SK-N-SH (cell line): ENCODE data around the gene REX1BD. TPM values are rescaled to one million over a fixed set of nuclear protein-coding genes. Genes with fewer than 3 reads are reported as not detected.

Experiments used
- CTCF ChIA-PET: fragments of 300-600, 350-600 bp; formaldehyde crosslinking; extraction: SDS; loops from one replicate; lab custom pipeline; 2021; lab: Yijun Ruan, JAX
- POLR2A ChIA-PET: fragments of 350-600 bp; sonication (Branson Sonifier 250); formaldehyde crosslinking; extraction: SDS; loops from one replicate; lab custom pipeline; 2020; ENCODE audit warnings: antibody characterized with exemption, inconsistent platforms; lab: Yijun Ruan, JAX
- DNase-seq: peaks from one replicate; pipeline ENCODE4 v3.0.0; 2012
- H2AFZ ChIP-seq: fragments of 200-600 bp; sonication (generic); 2 replicates; pipeline ENCODE4 v1.8.1; 2016; ENCODE audit warnings: antibody characterized with exemption, mild to moderate bottlenecking, low read depth
- H3F3A ChIP-seq: fragments of 200-600 bp; sonication (generic); replicated peaks from 2 replicates; pipeline ENCODE3; 2016; ENCODE audit warnings: antibody characterized with exemption, mild to moderate bottlenecking; ENCODE audit not compliant: insufficient read depth
- H3K27ac ChIP-seq, 2 experiments: fragments of 200-500 bp in 1 of 2; fragments of 200-600 bp in 1 of 2; sonication (Bioruptor generic) in 1 of 2; sonication (generic), shearing (Covaris generic) in 1 of 2; 2 replicates each; pipeline versions ENCODE4 v1.5.1 to v1.6.1; 2014 to 2016; ENCODE audit warnings: low read depth in 2 of 2, inconsistent platforms in 1 of 2, low read length in 1 of 2, mild to moderate bottlenecking in 1 of 2, mixed read lengths in 1 of 2
- H3K27me3 ChIP-seq: fragments of 200-600 bp; sonication (generic), shearing (Covaris generic); 2 replicates; pipeline ENCODE4 v1.6.1; 2016; ENCODE audit warnings: mixed run types; ENCODE audit not compliant: insufficient read depth
- H3K36me3 ChIP-seq, 2 experiments: fragments of 200-500 bp in 1 of 2; fragments of 200-600 bp in 1 of 2; sonication (Bioruptor generic) in 1 of 2; sonication (generic) in 1 of 2; replicated peaks in 1 of 2; 2 replicates each; pipeline versions ENCODE3 to v1.5.1; 2014 to 2016; ENCODE audit warnings: low read length in 1 of 2, mild to moderate bottlenecking in 1 of 2; ENCODE audit not compliant: insufficient read depth in 2 of 2, control insufficient read depth in 1 of 2
- H3K4me1 ChIP-seq, 2 experiments: fragments of 200-500 bp in 1 of 2; fragments of 200-600 bp in 1 of 2; sonication (Bioruptor generic) in 1 of 2; sonication (generic), shearing (Covaris generic) in 1 of 2; 2 replicates each; pipeline versions ENCODE4 v1.5.1 to v1.6.1; 2014 to 2016; ENCODE audit warnings: low read depth in 1 of 2, low read length in 1 of 2, mixed run types in 1 of 2; ENCODE audit not compliant: insufficient read depth in 2 of 2, control insufficient read depth in 1 of 2
- H3K4me2 ChIP-seq: fragments of 200-600 bp; sonication (generic), shearing (Covaris generic); 2 replicates; pipeline ENCODE4 v1.6.1; 2017; ENCODE audit warnings: mixed run types
- H3K4me3 ChIP-seq, 2 experiments: fragments of 200-500 bp in 1 of 2; fragments of 200-600 bp in 1 of 2; sonication (Bioruptor generic) in 1 of 2; sonication (generic), shearing (Covaris generic) in 1 of 2; 2 replicates each; pipeline versions ENCODE4 v1.5.1 to v1.8.1; 2014 to 2016; ENCODE audit warnings: low read depth in 2 of 2, inconsistent platforms in 1 of 2, low read length in 1 of 2, mild to moderate bottlenecking in 1 of 2, mixed read lengths in 1 of 2, moderate library complexity in 1 of 2
- H3K79me2 ChIP-seq: fragments of 200-600 bp; sonication (generic); 2 replicates; pipeline ENCODE4 v1.8.1; 2017; ENCODE audit warnings: mild to moderate bottlenecking; ENCODE audit not compliant: insufficient read depth
- H3K9ac ChIP-seq: fragments of 200-600 bp; sonication (generic); 2 replicates; pipeline ENCODE4 v1.6.1; 2017; ENCODE audit warnings: mixed run types
- H3K9me2 ChIP-seq: fragments of 200-600 bp; sonication (generic); 2 replicates; pipeline ENCODE4 v1.6.1; 2017; ENCODE audit warnings: mixed run types
- H3K9me3 ChIP-seq: fragments of 200-600 bp; sonication (generic); 2 replicates; pipeline ENCODE4 v1.6.1; 2017; ENCODE audit warnings: mixed run types, mild to moderate bottlenecking, moderate library complexity
- H4K20me1 ChIP-seq: fragments of 200-600 bp; sonication (generic); 2 replicates; pipeline ENCODE4 v1.6.1; 2017; ENCODE audit warnings: mild to moderate bottlenecking, mixed run types; ENCODE audit not compliant: insufficient read depth
- CTCF ChIP-seq: fragments of 200-600 bp; sonication (generic); IDR thresholded peaks from 2 replicates; pipeline ENCODE4 v1.6.1; 2017; ENCODE audit warnings: antibody characterized with exemption, mild to moderate bottlenecking, moderate library complexity
- ELF1 ChIP-seq: IDR thresholded peaks from 2 replicates; pipeline ENCODE4 v1.4.0; 2012
- EP300 ChIP-seq, 2 experiments: IDR thresholded peaks; 2 replicates each; pipeline versions ENCODE4 v1.4.0 to v1.6.1; 2012; ENCODE audit warnings: borderline replicate concordance in 1 of 2, low read depth in 1 of 2, low read length in 1 of 2
- EZH2phosphoT487 ChIP-seq: fragments of 200-600 bp; sonication (generic); IDR thresholded peaks from 2 replicates; pipeline ENCODE4 v1.6.1; 2017; ENCODE audit warnings: low read depth, mixed run types, mild to moderate bottlenecking, antibody characterized with exemption, moderate library complexity, borderline replicate concordance
- FOSL2 ChIP-seq: IDR thresholded peaks from 2 replicates; pipeline ENCODE4 v1.4.0; 2012; ENCODE audit warnings: low read depth, mild to moderate bottlenecking, moderate library complexity, borderline replicate concordance
- FOXM1 ChIP-seq: IDR thresholded peaks from 2 replicates; pipeline ENCODE4 v1.4.0; 2012; ENCODE audit warnings: low read depth, mild to moderate bottlenecking
- GATA2 ChIP-seq: sonication (generic); formaldehyde crosslinking; IDR thresholded peaks from 2 replicates; pipeline ENCODE4 v1.5.0; 2020; ENCODE audit warnings: mild to moderate bottlenecking, missing genetic modification reagents
- MEF2A ChIP-seq: IDR thresholded peaks from 2 replicates; pipeline ENCODE4 v1.4.0; 2012; ENCODE audit warnings: low read depth, borderline replicate concordance
- NFIC ChIP-seq: IDR thresholded peaks from 2 replicates; pipeline ENCODE4 v1.4.0; 2012; ENCODE audit warnings: borderline replicate concordance
- RCOR1 ChIP-seq: fragments of 150-350 bp; IDR thresholded peaks from 2 replicates; pipeline ENCODE4 v1.6.1; 2017; ENCODE audit warnings: antibody characterized with exemption, low read length
- RFX5 ChIP-seq: IDR thresholded peaks from 2 replicates; pipeline ENCODE4 v1.6.1; 2012; ENCODE audit warnings: mild to moderate bottlenecking, improper control_type of control experiment, low read length
- RXRA ChIP-seq: IDR thresholded peaks from 2 replicates; pipeline ENCODE4 v1.4.0; 2012; ENCODE audit warnings: low read depth, mild to moderate bottlenecking, borderline replicate concordance
- SMC3 ChIP-seq: IDR thresholded peaks from 2 replicates; pipeline ENCODE4 v1.6.1; 2012; ENCODE audit warnings: low read depth, low read length, improper control_type of control experiment
- TAF1 ChIP-seq: IDR thresholded peaks from 2 replicates; pipeline ENCODE4 v1.6.1; 2012; ENCODE audit warnings: low read depth, mild to moderate bottlenecking, low read length, moderate library complexity, borderline replicate concordance
- TEAD4 ChIP-seq: IDR thresholded peaks from 2 replicates; pipeline ENCODE4 v1.4.0; 2012; ENCODE audit warnings: mild to moderate bottlenecking, borderline replicate concordance; ENCODE audit not compliant: insufficient read depth
- USF2 ChIP-seq: fragments of 150-350 bp; IDR thresholded peaks from 2 replicates; pipeline ENCODE4 v1.6.1; 2017; ENCODE audit warnings: antibody characterized with exemption, low read length, low read depth, borderline replicate concordance
- WGBS: methylation state at CpG from one replicate; pipeline ENCODE4 v1.1.6; 2017; ENCODE audit warnings: low lambda C conversion rate; 5-methylcytosine and 5-hydroxymethylcytosine counted together
- polyA plus RNA-seq, 3 experiments: library from polyadenylated mRNA; depleted of rRNA; stranded (reverse); fragments of >200 nt; gene quantifications; 2 replicates each; pipeline ENCODE4 v1.2.3, GENCODE V29; 2012
- TF ChIP-seq, protein P1 (sequence below): IDR thresholded peaks from 2 replicates; pipeline ENCODE4; 2012
- TF ChIP-seq, protein P2 (sequence below): fragments of 150-350 bp; IDR thresholded peaks from 2 replicates; pipeline ENCODE4 v1.6.1; 2016; ENCODE audit warnings: mild to moderate bottlenecking, low read depth, low read length
- TF ChIP-seq, protein P3 (sequence below): IDR thresholded peaks from 2 replicates; pipeline ENCODE4 v1.4.0; 2012; ENCODE audit warnings: low read depth, borderline replicate concordance

Gene REX1BD
- polyA plus RNA-seq, 1 of the 3 experiments (the other 2 are of a cell fraction): 159 TPM

GRCh38 chr19:18608805-18609716 lies 20.5 kb downstream of the REX1BD start:
- WGBS: 79% methylated on average over 9 of the region's 9 CpGs
- DNase-seq: peak; percentile 27
- no peak overlapping the region for H3K4me3 ChIP-seq
- peaks cover 15 to 19% of the 10 kb centered on the region in 2 experiments; a peak in 2 of 4 replicates for H3K4me1 ChIP-seq
- H3K4me2 ChIP-seq: no peak overlapping the region
- H3F3A ChIP-seq: peaks cover 19% of the 10 kb centered on the region
- H2AFZ ChIP-seq: no peak overlapping the region
- CTCF ChIA-PET: interaction anchor here (0.9 to 1.5 kb wide), 3 partner anchors 15 to 238 kb away, joined by 3 to 7 read pairs (median 5); no protein-coding TSS in a partner anchor
- no peaks in the 10 kb centered on the region for H3K79me2 ChIP-seq
- POLR2A ChIA-PET: interaction anchor here (0.6 kb wide), 1 partner anchor 21 kb away, joined by 3 read pairs; no protein-coding TSS in a partner anchor
- peaks cover 70% of the 10 kb centered on the region for H3K27me3 ChIP-seq
- no peaks in the 10 kb centered on the region for H4K20me1 ChIP-seq
- no peaks in the 10 kb centered on the region for H3K9me3 ChIP-seq
- no peaks in the 10 kb centered on the region for H3K9me2 ChIP-seq
- no peaks in the 10 kb centered on the region for H3K36me3 ChIP-seq
- no peak for TF ChIP-seq RFX5
- TF ChIP-seq, protein P1, sequence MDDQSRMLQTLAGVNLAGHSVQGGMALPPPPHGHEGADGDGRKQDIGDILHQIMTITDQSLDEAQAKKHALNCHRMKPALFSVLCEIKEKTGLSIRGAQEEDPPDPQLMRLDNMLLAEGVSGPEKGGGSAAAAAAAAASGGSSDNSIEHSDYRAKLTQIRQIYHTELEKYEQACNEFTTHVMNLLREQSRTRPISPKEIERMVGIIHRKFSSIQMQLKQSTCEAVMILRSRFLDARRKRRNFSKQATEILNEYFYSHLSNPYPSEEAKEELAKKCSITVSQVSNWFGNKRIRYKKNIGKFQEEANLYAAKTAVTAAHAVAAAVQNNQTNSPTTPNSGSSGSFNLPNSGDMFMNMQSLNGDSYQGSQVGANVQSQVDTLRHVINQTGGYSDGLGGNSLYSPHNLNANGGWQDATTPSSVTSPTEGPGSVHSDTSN: no peak
- TF ChIP-seq FOXM1: no peak
- TF ChIP-seq, protein P2, sequence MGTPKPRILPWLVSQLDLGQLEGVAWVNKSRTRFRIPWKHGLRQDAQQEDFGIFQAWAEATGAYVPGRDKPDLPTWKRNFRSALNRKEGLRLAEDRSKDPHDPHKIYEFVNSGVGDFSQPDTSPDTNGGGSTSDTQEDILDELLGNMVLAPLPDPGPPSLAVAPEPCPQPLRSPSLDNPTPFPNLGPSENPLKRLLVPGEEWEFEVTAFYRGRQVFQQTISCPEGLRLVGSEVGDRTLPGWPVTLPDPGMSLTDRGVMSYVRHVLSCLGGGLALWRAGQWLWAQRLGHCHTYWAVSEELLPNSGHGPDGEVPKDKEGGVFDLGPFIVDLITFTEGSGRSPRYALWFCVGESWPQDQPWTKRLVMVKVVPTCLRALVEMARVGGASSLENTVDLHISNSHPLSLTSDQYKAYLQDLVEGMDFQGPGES: no peak
- no peak for TF ChIP-seq TEAD4
- no peak for TF ChIP-seq ELF1
- TF ChIP-seq CTCF: no peak
- TF ChIP-seq GATA2 (CRISPR knock-in tag): no peak
- TF ChIP-seq RCOR1: no peak
- TF ChIP-seq TAF1: no peak
- no peak for TF ChIP-seq SMC3
- TF ChIP-seq FOSL2: no peak
- TF ChIP-seq EP300 (IDR thresholded peaks at IDR 0.05; ENCODE audit: borderline replicate concordance in 1 of 2, low read depth in 1 of 2, low read length in 1 of 2): no peak
- TF ChIP-seq EZH2phosphoT487: no peak
- TF ChIP-seq NFIC: no peak
- TF ChIP-seq, protein P3, sequence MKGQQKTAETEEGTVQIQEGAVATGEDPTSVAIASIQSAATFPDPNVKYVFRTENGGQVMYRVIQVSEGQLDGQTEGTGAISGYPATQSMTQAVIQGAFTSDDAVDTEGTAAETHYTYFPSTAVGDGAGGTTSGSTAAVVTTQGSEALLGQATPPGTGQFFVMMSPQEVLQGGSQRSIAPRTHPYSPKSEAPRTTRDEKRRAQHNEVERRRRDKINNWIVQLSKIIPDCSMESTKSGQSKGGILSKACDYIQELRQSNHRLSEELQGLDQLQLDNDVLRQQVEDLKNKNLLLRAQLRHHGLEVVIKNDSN: no peak
- TF ChIP-seq USF2: no peak
- TF ChIP-seq RXRA: no peak
- TF ChIP-seq MEF2A: no peak
- H3K27ac ChIP-seq: no peak overlapping the region
- H3K9ac ChIP-seq: no peak overlapping the region
